HCT116 (cell line): ENCODE data around the gene LRP11. TPM values are rescaled to one million over a fixed set of nuclear protein-coding genes. Genes with fewer than 3 reads are reported as not detected.

Experiments used
- ATAC-seq: fragments of 200-7000 bp; cut with Tn5 transposase; 2 replicates; pipeline ENCODE4 v1.9.1; 2020; ENCODE audit warnings: mild to moderate bottlenecking, moderate library complexity
- BruUV-seq: library from RNA; stranded (reverse); fragments of 400-500 nt; replicated peaks from 2 replicates; lab custom pipeline; 2021; lab: Mats Ljungman, UMichigan
- CTCF ChIA-PET: fragments of 300-600 bp; sonication (Branson Sonifier 250); formaldehyde crosslinking; loops from one replicate; lab custom pipeline; 2021; ENCODE audit warnings: antibody characterized with exemption; lab: Charles Lee
- POLR2A ChIA-PET: fragments of 300-600, 350-600 bp; sonication (Branson Sonifier 250); formaldehyde crosslinking; loops from one replicate; lab custom pipeline; 2021; ENCODE audit warnings: antibody characterized with exemption; lab: Charles Lee
- RAD21 ChIA-PET, 2 experiments: fragments of 300-600 bp; sonication (Branson Sonifier 250); formaldehyde crosslinking; loops; one replicate each; lab custom pipeline; 2023; ENCODE audit warnings: low total read pairs in 2 of 2; ENCODE audit not compliant: uncharacterized antibody in 2 of 2, unreplicated experiment in 2 of 2, low non-redundant PET in 1 of 2; lab: Charles Lee
- DNase-seq: peaks from one replicate; pipeline ENCODE4 v3.0.0-alpha.2; 2010; ENCODE audit warnings: low read depth, low spot score
- H2AFZ ChIP-seq: fragments of 200-600 bp; shearing (Covaris generic), sonication (generic); 2 replicates; pipeline ENCODE4 v1.6.1; 2017; ENCODE audit warnings: low read depth, mixed run types, mixed read lengths, antibody characterized with exemption, low read length; ENCODE audit not compliant: poor library complexity, severe bottlenecking
- H3K27ac ChIP-seq: 2 replicates; pipeline ENCODE4 v1.5.1; 2012; ENCODE audit warnings: low read depth, low read length
- H3K27me3 ChIP-seq: fragments of 200-600 bp; sonication (generic); 2 replicates; pipeline ENCODE4 v1.6.1; 2016; ENCODE audit warnings: mixed run types, low read length, mixed read lengths; ENCODE audit not compliant: insufficient read depth
- H3K36me3 ChIP-seq, 2 experiments: fragments of 200-500 bp in 1 of 2; fragments of 200-600 bp in 1 of 2; sonication (Bioruptor generic) in 1 of 2; sonication (generic) in 1 of 2; 2 replicates each; pipeline versions ENCODE4 v1.5.1 to v1.6.1; 2014 to 2016; ENCODE audit warnings: low read length in 2 of 2, inconsistent platforms in 1 of 2, mixed read lengths in 1 of 2, mixed run types in 1 of 2; ENCODE audit not compliant: insufficient read depth in 2 of 2, control insufficient read depth in 1 of 2
- H3K4me1 ChIP-seq, 2 experiments: fragments of 200-600 bp in 1 of 2; sonication (generic) in 1 of 2; 2 replicates each; pipeline versions ENCODE4 v1.5.1 to v1.6.1; 2012 to 2017; ENCODE audit warnings: low read length in 2 of 2, inconsistent platforms in 1 of 2, mild to moderate bottlenecking in 1 of 2, mixed read lengths in 1 of 2, mixed run types in 1 of 2, moderate library complexity in 1 of 2; ENCODE audit not compliant: insufficient read depth in 2 of 2, control insufficient read depth in 1 of 2
- H3K4me2 ChIP-seq: fragments of 200-600 bp; sonication (generic); 2 replicates; pipeline ENCODE4 v1.6.1; 2017; ENCODE audit warnings: mixed run types, low read length, mixed read lengths
- H3K4me3 ChIP-seq, 2 experiments: fragments of 200-600 bp in 1 of 2; sonication (generic) in 1 of 2; replicated peaks in 1 of 2; 2 replicates each; pipeline ENCODE4 v1.5.1; 2011 to 2016; ENCODE audit warnings: low read length in 2 of 2, control low read depth in 1 of 2, low read depth in 1 of 2, mild to moderate bottlenecking in 1 of 2, mixed read lengths in 1 of 2, mixed run types in 1 of 2
- H3K79me2 ChIP-seq: fragments of 200-600 bp; sonication (generic); 2 replicates; pipeline ENCODE4 v1.6.1; 2017; ENCODE audit warnings: mild to moderate bottlenecking, mixed run types, low read length, moderate library complexity, mixed read lengths; ENCODE audit not compliant: insufficient read depth
- H3K9ac ChIP-seq: fragments of 200-600 bp; sonication (generic); 2 replicates; pipeline ENCODE4 v1.6.1; 2016; ENCODE audit warnings: low read length, mixed read lengths
- H3K9me2 ChIP-seq: fragments of 200-600 bp; sonication (generic), shearing (Covaris generic); 2 replicates; pipeline ENCODE4 v1.6.1; 2017; ENCODE audit warnings: mixed run types, mild to moderate bottlenecking, moderate library complexity; ENCODE audit not compliant: insufficient read depth
- H3K9me3 ChIP-seq, 2 experiments: fragments of 200-500 bp in 1 of 2; fragments of 200-600 bp in 1 of 2; sonication (Bioruptor generic) in 1 of 2; sonication (generic) in 1 of 2; 2 replicates each; pipeline ENCODE4 v1.6.1; 2014 to 2017; ENCODE audit warnings: low read length in 2 of 2, mixed read lengths in 2 of 2, inconsistent platforms in 1 of 2, low read depth in 1 of 2, mild to moderate bottlenecking in 1 of 2, mixed run types in 1 of 2, moderate library complexity in 1 of 2; ENCODE audit not compliant: control insufficient read depth in 1 of 2, insufficient read depth in 1 of 2
- H4K20me1 ChIP-seq: fragments of 200-600 bp; sonication (generic), shearing (Covaris generic); 2 replicates; pipeline ENCODE4 v1.6.1; 2017; ENCODE audit warnings: mixed run types, mild to moderate bottlenecking, moderate library complexity; ENCODE audit not compliant: insufficient read depth
- EGR1 ChIP-seq: IDR thresholded peaks from 2 replicates; pipeline ENCODE4 v1.6.1; 2012; ENCODE audit warnings: low read depth
- FOSL1 ChIP-seq: IDR thresholded peaks from 2 replicates; pipeline ENCODE4 v1.6.1; 2012; ENCODE audit warnings: low read depth
- JUND ChIP-seq: IDR thresholded peaks from 2 replicates; pipeline ENCODE4 v1.6.1; 2012
- SRF ChIP-seq: IDR thresholded peaks from 2 replicates; pipeline ENCODE4 v1.6.1; 2012; ENCODE audit warnings: low read depth
- ZNF274 ChIP-seq: fragments of 200-500 bp; sonication (Bioruptor generic); IDR thresholded peaks from 2 replicates; pipeline ENCODE4 v1.6.1; 2014; ENCODE audit warnings: mild to moderate bottlenecking, low read depth, low read length, inconsistent platforms
- intact Hi-C: fragments of 100-400 bp; cut with micrococcal nuclease; formaldehyde crosslinking; loops from 2 replicates; pipeline ENCODE4 v1.10.0; 2022
- total RNA-seq: library from RNA; stranded (reverse); gene quantifications from one replicate; pipeline ENCODE4 v1.2.1, GENCODE V29; 2021; ENCODE audit not compliant: unreplicated experiment
- TF ChIP-seq, protein P1 (sequence below), 3 experiments: fragments of 200-600 bp in 1 of 3; sonication (generic) in 1 of 3; IDR thresholded peaks in 2 of 3; conservative IDR thresholded peaks in 1 of 3; 2 replicates each; pipeline ENCODE4 v1.5.1; 2012 to 2017; ENCODE audit warnings: low read depth in 2 of 3, low read length in 2 of 3, antibody characterized with exemption in 1 of 3, borderline replicate concordance in 1 of 3, control low read depth in 1 of 3, mild to moderate bottlenecking in 1 of 3, mixed read lengths in 1 of 3, mixed run types in 1 of 3, moderate library complexity in 1 of 3; ENCODE audit not compliant: insufficient read depth in 1 of 3
- TF ChIP-seq, protein P2 (sequence below): IDR thresholded peaks from 2 replicates; pipeline ENCODE4 v1.6.1; 2012
- TF ChIP-seq, protein P3 (sequence below): IDR thresholded peaks from 2 replicates; pipeline ENCODE4 v1.6.1; 2012; ENCODE audit warnings: low read depth

Gene LRP11
- total RNA-seq, 1 experiment from 2014 or later: 27.8 TPM

DNA sequence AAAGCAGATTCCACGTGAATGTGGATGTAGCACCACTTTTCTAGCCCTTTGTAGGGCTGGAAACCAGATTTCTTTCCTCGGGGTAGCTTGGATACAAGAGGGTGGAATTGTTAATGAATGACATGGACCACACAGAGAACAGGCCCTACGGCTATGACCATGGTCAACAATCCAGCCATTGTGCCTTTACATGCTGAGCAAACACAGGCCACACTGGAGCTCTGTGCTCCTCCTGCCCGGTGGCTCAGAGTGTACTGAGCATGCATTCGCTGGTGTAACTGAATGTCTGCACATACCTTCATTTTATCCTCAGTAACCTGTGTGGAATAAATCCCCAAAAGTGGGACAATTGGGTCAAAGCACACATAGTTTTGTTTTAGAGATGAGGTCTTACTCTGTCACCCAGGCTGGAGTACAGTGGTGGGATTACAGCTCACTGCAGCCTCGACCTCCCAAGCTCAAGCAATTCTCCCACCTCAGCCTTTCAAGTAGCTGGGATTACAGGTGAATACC is 32.8 kb downstream of the LRP11 start:
- RAD21 ChIA-PET: no interaction called here
- CTCF ChIA-PET: no interaction called here
- Histone ChIP-seq H3K27me3 (no peaks in the 10 kb centered on the region), H4K20me1 (no peaks in the 10 kb centered on the region), H3K4me2 (no peak overlapping the region), H3K9ac (no peak overlapping the region), H3K36me3 (no peaks in the 10 kb centered on the region), H3K9me2 (no peaks in the 10 kb centered on the region), H3K27ac (no peak overlapping the region), H3K4me3 (no peak overlapping the region), H3K9me3 (no peaks in the 10 kb centered on the region), H2AFZ (no peak overlapping the region), H3K4me1 (peaks cover 9 to 15% of the 10 kb centered on the region in 2 experiments), H3K79me2 (no peaks in the 10 kb centered on the region)
- intact Hi-C loops: loop anchor here (5.0 kb wide), 1 partner anchor 186 kb away; no protein-coding TSS in a partner anchor
- no TSS peak for BruUV-seq
- DNase-seq: no peak
- POLR2A ChIA-PET: no interaction called here
- TF ChIP-seq FOSL1: no peak
- TF ChIP-seq, protein P1, sequence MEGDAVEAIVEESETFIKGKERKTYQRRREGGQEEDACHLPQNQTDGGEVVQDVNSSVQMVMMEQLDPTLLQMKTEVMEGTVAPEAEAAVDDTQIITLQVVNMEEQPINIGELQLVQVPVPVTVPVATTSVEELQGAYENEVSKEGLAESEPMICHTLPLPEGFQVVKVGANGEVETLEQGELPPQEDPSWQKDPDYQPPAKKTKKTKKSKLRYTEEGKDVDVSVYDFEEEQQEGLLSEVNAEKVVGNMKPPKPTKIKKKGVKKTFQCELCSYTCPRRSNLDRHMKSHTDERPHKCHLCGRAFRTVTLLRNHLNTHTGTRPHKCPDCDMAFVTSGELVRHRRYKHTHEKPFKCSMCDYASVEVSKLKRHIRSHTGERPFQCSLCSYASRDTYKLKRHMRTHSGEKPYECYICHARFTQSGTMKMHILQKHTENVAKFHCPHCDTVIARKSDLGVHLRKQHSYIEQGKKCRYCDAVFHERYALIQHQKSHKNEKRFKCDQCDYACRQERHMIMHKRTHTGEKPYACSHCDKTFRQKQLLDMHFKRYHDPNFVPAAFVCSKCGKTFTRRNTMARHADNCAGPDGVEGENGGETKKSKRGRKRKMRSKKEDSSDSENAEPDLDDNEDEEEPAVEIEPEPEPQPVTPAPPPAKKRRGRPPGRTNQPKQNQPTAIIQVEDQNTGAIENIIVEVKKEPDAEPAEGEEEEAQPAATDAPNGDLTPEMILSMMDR (IDR thresholded peaks at IDR 0.05 in 2 of 3, conservative IDR thresholded peaks at IDR 0.05 in 1 of 3; ENCODE audit: borderline replicate concordance in 1 of 3, insufficient read depth in 1 of 3, low read depth in 2 of 3, low read length in 2 of 3): no peak
- TF ChIP-seq EGR1: no peak
- TF ChIP-seq SRF: no peak
- no peak for TF ChIP-seq ZNF274
- TF ChIP-seq JUND: no peak
- TF ChIP-seq, protein P2, sequence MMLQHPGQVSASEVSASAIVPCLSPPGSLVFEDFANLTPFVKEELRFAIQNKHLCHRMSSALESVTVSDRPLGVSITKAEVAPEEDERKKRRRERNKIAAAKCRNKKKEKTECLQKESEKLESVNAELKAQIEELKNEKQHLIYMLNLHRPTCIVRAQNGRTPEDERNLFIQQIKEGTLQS: no peak
- TF ChIP-seq, protein P3, sequence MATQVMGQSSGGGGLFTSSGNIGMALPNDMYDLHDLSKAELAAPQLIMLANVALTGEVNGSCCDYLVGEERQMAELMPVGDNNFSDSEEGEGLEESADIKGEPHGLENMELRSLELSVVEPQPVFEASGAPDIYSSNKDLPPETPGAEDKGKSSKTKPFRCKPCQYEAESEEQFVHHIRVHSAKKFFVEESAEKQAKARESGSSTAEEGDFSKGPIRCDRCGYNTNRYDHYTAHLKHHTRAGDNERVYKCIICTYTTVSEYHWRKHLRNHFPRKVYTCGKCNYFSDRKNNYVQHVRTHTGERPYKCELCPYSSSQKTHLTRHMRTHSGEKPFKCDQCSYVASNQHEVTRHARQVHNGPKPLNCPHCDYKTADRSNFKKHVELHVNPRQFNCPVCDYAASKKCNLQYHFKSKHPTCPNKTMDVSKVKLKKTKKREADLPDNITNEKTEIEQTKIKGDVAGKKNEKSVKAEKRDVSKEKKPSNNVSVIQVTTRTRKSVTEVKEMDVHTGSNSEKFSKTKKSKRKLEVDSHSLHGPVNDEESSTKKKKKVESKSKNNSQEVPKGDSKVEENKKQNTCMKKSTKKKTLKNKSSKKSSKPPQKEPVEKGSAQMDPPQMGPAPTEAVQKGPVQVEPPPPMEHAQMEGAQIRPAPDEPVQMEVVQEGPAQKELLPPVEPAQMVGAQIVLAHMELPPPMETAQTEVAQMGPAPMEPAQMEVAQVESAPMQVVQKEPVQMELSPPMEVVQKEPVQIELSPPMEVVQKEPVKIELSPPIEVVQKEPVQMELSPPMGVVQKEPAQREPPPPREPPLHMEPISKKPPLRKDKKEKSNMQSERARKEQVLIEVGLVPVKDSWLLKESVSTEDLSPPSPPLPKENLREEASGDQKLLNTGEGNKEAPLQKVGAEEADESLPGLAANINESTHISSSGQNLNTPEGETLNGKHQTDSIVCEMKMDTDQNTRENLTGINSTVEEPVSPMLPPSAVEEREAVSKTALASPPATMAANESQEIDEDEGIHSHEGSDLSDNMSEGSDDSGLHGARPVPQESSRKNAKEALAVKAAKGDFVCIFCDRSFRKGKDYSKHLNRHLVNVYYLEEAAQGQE: no peak
- ATAC-seq: no peak
